ENCODE measurements around the gene FARSB.

The FARSB gene

DNA sequence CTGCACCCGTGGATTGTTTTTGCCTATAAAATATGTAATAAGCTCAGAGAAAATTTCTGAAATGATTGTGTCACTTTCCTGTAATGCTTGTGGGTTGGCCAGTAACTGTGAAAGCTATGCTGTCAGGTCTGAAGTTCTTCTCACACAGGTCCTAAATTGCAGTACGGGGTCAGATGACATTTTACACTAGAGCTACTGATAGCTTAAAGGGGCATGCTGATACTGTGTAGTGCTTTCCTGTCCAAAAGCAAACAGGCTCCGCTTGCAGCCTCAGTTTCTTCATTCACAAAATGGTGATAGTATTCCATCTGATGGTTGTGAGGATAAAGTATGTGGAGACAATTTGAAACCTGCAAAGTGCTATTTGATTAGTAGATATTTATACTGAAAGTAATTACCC lies 7.6 kb upstream of the FARSB start:
- no peak for DNase-seq

DNA sequence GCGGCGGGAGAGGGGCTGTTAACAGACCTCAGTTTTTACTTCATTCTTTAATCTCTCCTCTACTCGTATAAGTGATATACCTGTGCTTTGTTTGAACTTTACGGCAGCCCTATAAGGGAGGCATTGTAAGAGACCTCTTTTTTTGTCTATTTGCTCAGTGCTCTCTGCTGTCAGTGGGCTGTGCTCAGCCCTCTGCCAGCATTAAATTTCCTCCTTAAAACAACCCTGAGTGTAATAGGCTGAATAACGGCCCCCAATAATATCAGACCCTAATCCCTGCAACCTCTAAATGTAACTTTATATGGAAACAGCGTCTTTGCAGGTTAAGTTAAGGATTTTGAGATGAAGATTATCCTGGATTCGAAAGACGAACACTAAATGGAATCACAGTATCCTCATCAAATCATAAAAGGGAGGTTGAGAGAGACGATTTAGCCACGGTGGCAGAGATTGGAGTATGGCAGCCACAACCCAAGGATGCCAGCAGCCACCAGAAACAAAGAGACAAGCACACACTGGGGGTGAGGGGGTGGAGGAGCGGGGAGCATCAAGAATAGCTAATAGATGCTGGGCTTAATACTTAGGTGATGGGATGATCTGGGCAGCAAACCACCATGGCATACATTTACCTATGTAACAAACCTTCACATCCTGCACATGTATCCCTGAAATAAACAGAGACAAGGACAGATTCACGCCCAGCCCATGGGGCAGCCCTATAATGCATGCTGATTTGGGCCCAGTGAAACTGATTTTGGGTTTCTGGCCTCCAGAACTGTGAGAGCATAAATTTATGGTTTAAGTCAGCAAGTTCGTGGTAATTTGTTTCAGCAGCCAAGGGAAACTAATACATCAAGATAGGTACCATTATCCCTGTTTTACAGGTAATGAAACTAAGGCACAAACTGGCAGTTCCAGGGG lies 894 bp upstream of the FARSB start:
- DNase-seq = no peak

GRCh38 chr2:222653280-222653679 lies 2.6 kb downstream of the FARSB start:
- no peak for DNase-seq

- DNase-seq = no peak
Observed at GRCh38 chr2:222652491-222653255, 3.2 kb downstream of the FARSB start.

DNA sequence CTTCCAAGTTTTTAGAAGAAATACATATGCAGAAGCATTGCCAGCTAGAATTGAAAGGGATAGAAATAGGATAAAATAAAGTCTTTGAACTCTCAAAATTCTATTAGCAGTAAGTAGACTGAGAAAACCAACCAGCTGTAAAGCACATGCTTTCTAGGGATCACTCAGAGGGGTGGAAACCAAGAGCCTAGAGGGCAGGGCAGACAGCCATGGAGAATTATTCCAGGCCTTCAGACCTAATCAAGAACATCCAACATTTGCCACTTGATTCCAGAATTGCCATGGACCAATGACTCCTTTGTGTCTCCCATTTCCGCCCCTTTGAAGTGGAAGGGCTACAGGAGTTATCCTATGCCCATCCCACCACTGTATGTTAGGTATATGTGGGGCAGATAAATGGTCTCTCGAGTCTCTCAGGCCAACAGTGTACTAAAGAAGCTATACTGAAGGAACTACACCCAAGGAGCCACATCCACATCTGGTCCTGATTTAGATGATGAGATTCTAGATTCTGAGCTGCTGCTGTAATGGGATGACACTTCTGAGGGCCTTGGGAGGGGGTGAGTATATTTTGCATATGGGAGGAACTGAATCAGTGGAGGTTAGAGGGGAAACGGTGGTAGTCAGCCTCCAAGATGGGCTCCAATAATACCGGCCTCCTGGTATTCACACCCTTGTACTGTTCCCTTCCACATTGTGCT lies 4.0 kb downstream of the FARSB start:
- DNase-seq = no peak

GRCh38 chr2:222649801-222650200 lies 6.1 kb downstream of the FARSB start:
- no peak for DNase-seq

- DNase-seq = no peak
Observed at GRCh38 chr2:222646008-222646407, 9.9 kb downstream of the FARSB start.

GRCh38 chr2:222643134-222643533 lies 12.8 kb downstream of the FARSB start:
- no peak for DNase-seq

GRCh38 chr2:222641336-222641735 lies 14.6 kb downstream of the FARSB start:
- DNase-seq = no peak

GRCh38 chr2:222637067-222637466 lies 18.8 kb downstream of the FARSB start:
- DNase-seq = no peak

DNA sequence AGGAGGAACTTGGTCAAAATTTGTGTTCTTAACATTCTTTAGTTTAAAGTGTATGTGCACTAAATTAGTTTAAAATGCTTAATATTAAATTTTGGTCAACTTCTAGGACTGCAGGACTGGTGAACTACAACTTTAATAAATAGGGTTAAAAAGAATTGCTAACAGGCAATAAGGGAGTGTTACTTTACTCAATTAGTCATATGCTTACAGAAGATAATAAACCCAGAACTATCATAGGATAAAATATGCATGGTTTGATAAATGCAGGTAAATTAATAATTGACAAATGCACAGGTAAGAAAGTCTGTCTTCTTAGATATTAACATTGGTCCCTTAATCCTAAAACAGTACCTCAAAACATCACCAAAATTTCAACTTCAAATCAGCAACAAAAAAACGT lies 20.6 kb downstream of the FARSB start:
- DNase-seq = no peak

DNA sequence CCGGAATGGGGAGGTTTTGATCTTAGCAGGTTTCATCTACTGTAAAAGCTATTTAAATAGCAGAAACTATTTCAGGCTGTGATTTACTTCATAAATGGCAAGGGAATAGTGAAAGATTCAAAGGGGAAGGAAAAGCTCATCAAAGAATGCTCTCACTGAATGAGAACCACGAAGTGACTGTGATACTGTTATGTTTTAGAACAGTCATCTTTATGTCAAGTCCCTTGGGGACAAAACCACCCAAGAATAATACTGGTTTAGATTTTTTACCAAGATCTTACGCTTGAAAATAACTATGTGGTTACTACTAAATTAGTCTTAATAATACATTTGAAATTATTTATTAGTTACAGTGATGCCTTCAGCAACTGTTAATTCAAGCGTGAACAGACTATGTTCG lies 28.1 kb downstream of the FARSB start:
- no peak for DNase-seq

DNA sequence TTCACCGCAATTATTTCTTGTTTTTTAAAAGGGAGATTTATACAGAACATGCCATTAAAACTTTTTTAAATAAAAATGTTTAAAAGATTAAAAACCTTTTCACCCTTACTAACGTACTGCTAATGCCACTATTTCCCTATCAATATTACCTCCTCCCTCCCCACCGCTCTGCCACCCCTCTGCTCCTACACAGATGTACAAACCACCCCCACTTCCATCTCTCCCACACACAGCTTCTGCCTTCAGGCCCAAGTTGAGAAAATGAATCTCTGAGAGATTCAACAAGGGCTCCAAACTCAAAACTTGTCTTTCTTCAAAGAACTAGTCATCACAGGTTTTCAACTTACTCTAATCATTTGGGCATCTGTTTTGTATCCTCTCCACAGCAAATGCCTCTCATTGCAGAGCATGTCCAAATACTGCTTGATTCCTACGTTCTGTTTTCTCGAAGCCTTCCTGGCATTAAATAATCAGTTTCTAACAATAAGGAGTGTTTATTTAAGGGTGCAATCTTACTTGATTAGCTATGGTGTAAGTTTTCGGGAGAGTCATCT lies 32.1 kb downstream of the FARSB start:
- DNase-seq = peak in 1 of 3 donors; percentile 3

DNA sequence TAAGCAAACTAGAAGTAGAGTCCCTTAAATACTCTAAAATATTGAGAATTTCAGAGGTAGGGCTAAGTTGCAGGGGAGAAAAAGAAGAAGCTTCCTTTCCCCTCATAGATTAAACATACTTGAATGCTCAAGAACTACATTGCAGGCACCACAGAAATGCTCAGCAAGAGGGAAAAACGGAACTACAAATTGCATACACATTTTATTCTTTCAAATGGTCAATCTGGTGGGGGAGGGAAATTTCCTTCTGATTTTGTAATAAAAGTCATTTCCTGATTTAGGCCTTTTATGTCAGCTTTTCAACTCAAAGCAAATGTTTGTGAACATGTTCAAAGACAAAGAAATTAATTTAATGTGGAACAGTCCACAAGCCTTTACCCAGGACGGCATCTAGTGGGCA lies 33.0 kb downstream of the FARSB start:
- peak; percentile 52 to 75 (median 73) for DNase-seq

GRCh38 chr2:222621893-222622292 lies 34.0 kb downstream of the FARSB start:
- DNase-seq = peak in 1 of 3 donors; percentile 4

- no peak for DNase-seq
Observed at GRCh38 chr2:222615320-222615719, 40.6 kb downstream of the FARSB start.

DNA sequence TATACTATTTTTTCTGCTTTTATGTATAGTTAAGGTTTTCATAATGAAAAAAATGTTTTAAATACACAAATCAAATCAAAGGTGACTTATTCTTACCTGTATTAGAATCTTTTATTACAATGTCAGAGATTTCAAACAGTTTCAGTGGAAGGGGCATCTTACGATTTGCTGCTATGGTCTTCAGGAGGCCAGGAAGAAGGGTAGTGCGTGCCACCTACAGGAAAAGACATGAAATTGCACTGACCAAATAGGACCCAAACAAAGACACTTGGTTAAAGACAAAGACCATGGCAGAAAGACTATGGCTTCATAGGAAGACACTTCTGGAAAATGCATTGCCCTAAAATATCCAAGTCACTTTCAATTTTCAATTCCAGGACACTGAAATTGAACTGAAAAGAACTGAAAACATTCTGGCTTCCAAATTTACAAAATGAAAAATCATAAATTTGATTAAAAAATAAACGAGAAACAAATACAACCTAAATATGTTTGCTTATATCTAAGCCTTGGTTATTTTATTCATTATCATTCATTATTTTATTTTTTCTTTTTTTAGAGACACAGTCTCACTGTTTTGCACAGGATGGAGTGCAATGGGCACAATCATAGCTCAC lies 42.1 kb downstream of the FARSB start:
- peak; percentile 41 to 62 (median 56) for DNase-seq

DNA sequence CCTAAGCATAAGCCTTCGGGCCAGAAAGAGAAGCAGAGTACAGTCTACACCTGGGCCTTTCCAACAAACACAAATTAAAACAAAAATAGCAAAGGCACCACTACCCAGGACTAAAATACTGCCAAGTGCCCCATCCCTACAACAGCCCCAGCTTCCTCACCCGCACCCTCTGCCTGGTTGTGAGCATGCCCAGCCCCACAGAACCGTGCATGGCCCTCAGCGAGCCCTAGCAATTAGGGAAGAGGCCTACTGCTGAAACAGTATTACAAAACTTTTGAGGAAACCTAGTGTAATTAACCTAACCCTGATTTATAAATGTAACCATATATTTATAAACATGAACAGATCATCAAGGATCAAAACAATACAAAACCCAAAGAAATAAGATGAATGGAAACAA lies 44.2 kb downstream of the FARSB start:
- no peak for DNase-seq

DNA sequence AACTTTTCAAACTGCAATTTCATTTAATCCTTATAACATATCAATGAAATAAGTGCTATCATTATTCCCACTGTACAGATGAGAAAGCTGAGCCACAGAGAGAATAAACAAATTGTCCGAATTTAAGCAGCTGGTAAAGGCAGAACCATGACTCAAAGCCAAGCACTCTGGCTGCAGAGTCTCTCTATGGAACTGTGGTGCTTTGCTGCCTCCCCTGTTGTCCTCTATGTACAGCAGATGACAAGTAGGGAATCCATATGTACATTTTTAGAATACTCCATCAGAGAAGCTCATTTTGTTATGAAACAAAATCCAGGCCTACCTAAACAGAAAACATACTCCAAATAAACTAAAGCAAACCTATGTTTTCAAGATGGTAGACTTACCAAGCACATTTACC lies 45.1 kb downstream of the FARSB start:
- peak in 1 of 3 donors; percentile 5 for DNase-seq

DNA sequence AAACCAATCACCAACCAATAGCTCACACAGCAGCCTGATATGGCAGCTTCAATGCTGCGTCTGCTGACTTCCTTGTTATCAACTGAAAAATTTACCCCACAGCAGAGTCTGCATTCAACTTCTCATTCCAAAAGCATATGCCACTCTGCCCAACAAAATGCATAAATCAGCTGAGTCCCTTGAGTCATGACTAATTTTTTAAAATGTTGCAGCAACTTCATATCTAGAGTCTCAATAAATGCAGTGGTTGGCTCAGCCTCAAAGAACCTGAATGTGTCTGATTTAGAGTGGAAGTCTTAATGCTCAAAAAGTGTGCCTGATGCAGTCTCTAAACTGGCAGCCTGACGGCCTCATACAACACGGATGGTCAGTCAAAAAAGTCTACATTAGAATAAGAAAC lies 46.5 kb downstream of the FARSB start:
- peak in 2 of 3 donors; percentile 16 to 33 for DNase-seq

DNA sequence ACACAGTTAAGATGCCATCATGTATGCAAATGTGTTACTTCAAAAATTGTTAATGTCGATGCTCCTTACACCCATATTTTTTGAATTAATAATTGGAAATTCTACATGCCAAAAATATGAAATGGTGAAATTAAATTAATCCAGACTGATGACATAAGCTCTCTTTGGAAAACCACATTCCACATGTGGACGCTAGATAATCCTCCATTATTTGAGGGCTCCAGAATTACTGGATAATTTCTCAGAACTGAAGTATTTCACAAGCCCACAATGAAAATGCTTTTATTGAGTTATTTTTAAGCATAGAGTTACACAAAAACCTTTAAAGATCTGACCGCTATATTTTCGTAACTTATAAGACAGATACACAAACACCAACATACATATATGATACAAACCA lies 47.8 kb downstream of the FARSB start:
- no peak for DNase-seq

DNA sequence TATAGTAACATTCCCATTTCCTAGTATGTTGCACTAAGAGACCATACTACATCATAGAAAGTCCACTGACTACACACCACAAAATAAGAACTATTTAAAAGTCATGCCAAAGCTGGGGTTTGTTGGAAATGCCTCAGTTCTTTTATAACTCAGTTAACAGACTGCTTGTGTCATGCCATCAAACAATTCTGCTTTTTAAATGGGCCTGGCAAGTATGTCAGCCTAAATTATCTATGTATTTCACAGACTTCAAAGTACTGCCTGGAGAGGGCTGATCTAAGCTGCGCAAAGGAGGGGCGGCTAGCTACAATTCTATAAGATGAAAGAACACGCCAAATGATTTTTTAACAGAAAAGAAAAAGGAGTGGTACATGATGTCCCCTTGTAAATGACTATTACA lies 49.6 kb downstream of the FARSB start:
- DNase-seq = no peak

Measured in suppressor macrophage treated with lipopolysaccharide for 1 hour (primary cell).